GM12872 (cell line): ENCODE results near the gene DIAPH3.

Experiments used
- TF ChIP-seq, protein P1 (sequence below): IDR thresholded peaks from 3 replicates; pipeline ENCODE4 v1.5.1; 2011; ENCODE audit warnings: low read depth, mild to moderate bottlenecking, low read length, moderate library complexity; ENCODE audit not compliant: insufficient read depth

Gene DIAPH3

DNA sequence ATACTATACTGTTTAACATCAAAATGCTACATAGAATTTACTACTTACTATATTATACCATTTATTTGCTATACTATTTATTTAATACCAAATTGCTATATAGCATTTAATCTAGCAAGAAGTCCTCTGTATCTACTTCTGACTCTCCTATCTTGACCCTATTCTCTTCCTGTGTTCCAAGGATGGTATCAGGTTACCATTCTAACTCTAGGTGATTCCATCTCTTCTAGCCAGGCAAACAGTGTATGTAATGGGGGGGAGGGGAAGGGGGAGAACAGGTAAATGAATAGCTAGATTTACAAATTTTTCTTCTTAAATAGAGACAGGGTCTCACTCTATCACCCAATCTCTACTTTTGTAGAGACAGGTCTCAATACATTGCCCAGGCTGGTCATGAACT lies 200.3 kb downstream of the DIAPH3 start:
- TF ChIP-seq, protein P1, sequence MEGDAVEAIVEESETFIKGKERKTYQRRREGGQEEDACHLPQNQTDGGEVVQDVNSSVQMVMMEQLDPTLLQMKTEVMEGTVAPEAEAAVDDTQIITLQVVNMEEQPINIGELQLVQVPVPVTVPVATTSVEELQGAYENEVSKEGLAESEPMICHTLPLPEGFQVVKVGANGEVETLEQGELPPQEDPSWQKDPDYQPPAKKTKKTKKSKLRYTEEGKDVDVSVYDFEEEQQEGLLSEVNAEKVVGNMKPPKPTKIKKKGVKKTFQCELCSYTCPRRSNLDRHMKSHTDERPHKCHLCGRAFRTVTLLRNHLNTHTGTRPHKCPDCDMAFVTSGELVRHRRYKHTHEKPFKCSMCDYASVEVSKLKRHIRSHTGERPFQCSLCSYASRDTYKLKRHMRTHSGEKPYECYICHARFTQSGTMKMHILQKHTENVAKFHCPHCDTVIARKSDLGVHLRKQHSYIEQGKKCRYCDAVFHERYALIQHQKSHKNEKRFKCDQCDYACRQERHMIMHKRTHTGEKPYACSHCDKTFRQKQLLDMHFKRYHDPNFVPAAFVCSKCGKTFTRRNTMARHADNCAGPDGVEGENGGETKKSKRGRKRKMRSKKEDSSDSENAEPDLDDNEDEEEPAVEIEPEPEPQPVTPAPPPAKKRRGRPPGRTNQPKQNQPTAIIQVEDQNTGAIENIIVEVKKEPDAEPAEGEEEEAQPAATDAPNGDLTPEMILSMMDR: no peak

DNA sequence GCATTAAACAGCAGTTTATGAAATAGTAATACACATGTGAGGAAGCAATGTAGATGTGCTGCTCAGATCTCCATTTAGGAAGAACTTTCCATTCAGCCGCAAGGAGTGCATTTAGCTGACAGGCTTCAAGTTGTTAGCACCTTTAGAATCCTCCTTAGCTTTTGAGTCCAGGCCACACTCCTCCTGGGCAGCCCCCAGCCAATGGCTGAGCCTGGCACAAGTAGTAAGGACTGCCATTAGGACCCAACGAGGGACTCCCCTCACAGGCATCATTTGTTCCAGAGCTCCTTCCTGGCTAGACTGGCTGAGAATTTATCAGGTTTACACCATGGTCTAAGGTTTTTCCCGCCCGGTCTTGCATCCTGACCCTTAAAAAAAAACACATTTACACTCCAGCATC lies 201.4 kb downstream of the DIAPH3 start:
- TF ChIP-seq, protein P1: no peak

DNA sequence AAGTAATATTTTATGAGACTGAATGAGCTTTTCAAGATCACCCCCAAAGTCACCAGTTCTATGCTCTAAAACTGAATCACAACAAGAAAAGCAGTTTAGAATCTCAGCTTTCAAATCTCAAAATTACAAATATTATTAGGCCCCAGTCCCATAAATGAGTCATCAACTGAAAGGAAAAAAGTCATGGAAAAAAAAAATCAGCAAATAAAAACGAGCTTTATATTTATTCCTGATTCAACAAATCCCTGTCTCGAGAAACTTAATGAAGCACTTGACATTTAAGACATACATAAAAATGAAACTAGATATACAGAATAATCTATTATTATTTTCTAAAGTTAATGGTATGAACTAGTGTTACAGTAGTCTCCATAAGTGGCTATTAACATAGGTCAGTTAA lies 203.0 kb downstream of the DIAPH3 start:
- TF ChIP-seq, protein P1: no peak

DNA sequence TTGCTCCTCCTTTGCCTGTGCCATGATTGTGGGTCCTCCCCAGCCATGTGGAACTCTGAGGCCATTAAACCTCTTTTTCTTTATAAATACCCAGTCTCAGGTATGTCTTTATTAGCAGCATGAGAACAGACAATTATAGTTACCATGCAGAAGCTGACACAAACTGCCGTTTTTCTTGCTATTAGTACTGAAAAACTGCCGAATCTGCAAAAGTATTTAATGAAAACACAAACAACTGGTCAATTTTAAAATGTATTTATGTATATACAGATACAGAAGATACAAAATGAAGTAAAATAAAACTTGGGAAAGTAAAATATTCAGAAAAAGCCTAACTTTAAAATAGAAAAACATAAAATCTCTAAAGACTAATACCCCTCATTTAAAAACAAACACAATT lies 206.3 kb downstream of the DIAPH3 start:
- TF ChIP-seq, protein P1: no peak

DNA sequence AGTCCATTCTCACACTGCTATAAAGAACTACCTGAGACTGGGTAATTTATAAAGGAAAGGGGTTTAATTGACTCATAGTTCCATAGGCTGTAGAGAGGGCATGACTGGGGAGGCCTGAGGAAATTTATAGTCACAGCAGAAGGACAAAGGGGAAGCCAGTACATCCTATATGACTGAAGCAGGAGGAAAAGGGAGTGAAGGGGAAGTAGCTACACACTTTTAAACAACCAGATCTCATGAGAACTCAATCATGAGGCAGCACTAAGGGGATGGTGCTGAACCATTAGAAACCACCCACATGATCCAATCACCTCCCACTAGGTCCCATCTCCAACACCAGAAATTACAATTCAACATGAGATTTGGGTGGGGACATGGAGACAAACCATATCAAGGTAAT lies 209.1 kb downstream of the DIAPH3 start:
- TF ChIP-seq, protein P1: no peak

DNA sequence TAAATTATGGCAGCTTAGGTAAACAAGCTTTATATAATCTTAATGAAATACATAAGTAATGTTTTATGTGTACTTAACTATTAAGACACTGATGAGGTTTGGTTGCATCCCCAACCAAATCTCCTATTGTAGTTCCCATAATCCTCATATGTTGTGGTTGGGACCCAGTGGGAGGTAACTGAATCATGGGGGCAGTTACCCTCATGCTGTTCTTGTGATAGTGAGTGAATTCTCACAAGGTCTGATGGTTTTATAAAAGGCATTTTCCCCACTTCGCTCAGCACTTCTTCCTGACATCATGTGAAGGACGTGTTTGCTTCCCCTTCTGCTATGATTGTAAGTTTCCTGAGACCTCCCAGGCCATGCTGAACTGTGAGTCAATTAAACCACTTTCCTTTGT lies 212.7 kb downstream of the DIAPH3 start:
- TF ChIP-seq, protein P1: no peak

DNA sequence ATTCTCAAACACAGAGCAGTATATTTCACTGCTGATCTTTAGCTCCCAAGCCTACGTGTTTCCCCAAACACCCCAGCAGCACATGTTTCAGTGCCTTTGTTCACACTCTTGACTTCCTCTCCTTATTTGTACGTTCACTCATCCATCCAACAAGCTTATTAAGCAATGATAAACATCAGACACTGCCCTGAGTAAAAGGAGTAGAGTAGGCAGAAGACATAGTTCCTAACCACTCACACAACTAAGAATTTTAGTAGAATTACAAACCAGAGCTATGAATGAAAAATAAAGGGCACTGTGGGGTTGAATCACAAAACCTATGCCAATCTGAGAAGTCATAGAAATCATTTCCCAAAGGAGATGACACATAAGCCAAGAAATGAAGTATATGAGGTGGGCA lies 213.5 kb downstream of the DIAPH3 start:
- TF ChIP-seq, protein P1: no peak

DNA sequence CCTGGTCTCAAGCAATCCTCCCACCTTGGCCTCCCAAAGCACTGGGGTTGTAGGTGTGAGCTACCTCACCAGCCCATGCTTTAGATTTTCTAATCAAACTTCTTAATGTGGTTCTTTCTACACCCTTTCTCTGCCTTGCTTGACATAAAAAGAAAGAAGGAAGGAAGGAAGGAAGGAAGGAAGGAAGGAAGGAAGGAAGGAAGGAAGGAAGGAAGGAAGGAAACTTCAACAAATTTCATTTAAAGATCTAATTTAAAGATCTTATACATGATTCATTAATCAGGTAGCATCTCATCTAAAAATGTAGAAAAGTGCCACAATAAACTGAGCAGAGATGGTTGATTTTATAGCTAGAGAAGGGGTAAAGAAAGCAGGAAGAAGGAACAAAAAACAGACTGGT lies 215.0 kb downstream of the DIAPH3 start:
- TF ChIP-seq, protein P1: no peak
